Large intestine (tissue), 3 donors: ENCODE measurements around the gene NHP2. TPM values are rescaled to one million over a fixed set of nuclear protein-coding genes. Genes with fewer than 3 reads are reported as not detected.

Experiments used
- DNase-seq, 2 donors: peaks; one replicate each; pipeline versions ENCODE4 v3.0.0 to v3.0.0-alpha.2; 2013
- H3K27ac ChIP-seq: one replicate; pipeline ENCODE4 v1.5.1; 2013; ENCODE audit warnings: low read length
- H3K27me3 ChIP-seq: 2 replicates; pipeline ENCODE4 v1.6.1; 2013; ENCODE audit warnings: low read length; ENCODE audit not compliant: control insufficient read depth, insufficient read depth
- H3K36me3 ChIP-seq: 2 replicates; pipeline ENCODE4 v1.6.1; 2013; ENCODE audit warnings: low read length; ENCODE audit not compliant: control insufficient read depth, insufficient read depth
- H3K4me1 ChIP-seq: one replicate; pipeline ENCODE4 v1.6.1; 2013; ENCODE audit warnings: low read length; ENCODE audit not compliant: control insufficient read depth, insufficient read depth
- H3K4me3 ChIP-seq: one replicate; pipeline ENCODE4 v1.5.1; 2013; ENCODE audit warnings: low read length
- H3K9me3 ChIP-seq: one replicate; pipeline ENCODE4 v1.6.1; 2013; ENCODE audit warnings: mild to moderate bottlenecking, low read depth, low read length, moderate library complexity; ENCODE audit not compliant: control insufficient read depth
- WGBS: methylation state at CpG from one replicate; pipeline ENCODE4 v1.1.5; 2013; ENCODE audit warnings: low lambda C conversion rate; ENCODE audit not compliant: insufficient coverage; 5-methylcytosine and 5-hydroxymethylcytosine counted together
- polyA plus RNA-seq: library from polyadenylated mRNA; unstranded; fragments of 120-200 nt; gene quantifications from one replicate; pipeline ENCODE4 v1.2.1, GENCODE V29; 2013

Gene NHP2
- polyA plus RNA-seq, 1 donor, result 83.3 TPM

DNA sequence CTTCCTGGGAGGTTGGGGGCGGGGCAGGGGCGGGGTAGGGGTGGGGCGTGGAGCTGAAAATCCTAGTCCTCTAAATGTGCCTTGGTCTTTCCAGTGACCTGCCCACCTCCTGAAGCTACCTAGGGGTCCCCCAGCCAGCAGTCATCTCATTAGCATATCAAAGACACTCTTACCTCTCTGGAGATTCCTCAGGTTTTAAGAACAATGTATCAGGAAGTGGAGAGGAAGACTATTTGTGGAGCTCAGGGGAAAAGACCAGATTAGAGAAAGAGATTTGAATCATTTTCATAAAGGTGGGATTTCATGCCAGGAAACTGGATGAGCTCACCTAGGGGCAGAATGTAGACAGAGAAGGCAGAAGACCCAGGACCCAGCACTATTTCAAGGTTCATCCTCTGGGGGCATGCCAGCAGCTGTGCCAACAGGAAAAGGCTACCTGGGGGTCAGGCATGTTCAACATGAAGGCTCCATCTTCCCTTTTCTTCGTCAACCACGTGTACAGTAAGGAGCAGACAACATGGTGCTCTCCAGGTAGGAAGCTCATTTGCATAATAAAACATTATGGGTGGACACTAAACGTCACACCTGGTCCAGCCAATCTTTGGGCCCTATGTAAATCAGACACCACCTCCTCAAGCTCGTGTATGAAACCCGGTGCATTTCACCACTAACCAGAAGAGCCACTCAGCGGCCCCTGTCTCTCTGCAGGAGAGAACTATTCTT is 26.6 kb upstream of the NHP2 start:
- no peaks in the 10 kb centered on the region for H3K27me3 ChIP-seq
- no peak overlapping the region for H3K4me3 ChIP-seq
- DNase-seq, result no peak
- no peak overlapping the region for H3K27ac ChIP-seq
- H3K4me1 ChIP-seq, result no peaks in the 10 kb centered on the region
- no CpG with 5 or more reads among the region's 9 CpGs for WGBS
- no peaks in the 10 kb centered on the region for H3K36me3 ChIP-seq
- H3K9me3 ChIP-seq, result no peaks in the 10 kb centered on the region

DNA sequence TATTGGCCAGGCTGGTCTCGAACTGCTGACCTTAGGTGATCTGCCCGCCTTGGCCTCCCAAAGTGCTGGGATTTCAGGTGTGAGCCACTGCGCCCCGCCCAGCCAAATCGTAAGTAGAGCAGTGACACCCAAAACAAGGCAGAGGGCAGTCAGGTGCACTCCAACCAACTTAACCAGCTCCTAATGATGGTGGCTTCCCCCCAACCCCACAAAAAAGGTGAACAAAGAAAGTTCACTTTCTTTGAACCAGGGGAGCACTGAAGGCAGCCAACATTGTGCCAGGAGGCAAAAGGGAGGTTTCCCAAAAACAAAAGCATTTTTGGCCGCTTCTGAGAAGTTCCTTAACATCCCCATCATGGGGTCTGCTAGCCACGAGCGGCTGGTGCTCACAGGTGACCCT is 23.9 kb upstream of the NHP2 start:
- no peaks in the 10 kb centered on the region for H3K9me3 ChIP-seq
- no peak overlapping the region for H3K4me3 ChIP-seq
- DNase-seq, result no peak
- no peaks in the 10 kb centered on the region for H3K36me3 ChIP-seq
- no peaks in the 10 kb centered on the region for H3K27me3 ChIP-seq
- WGBS, result no CpG with 5 or more reads among the region's 8 CpGs
- H3K27ac ChIP-seq, result no peak overlapping the region
- no peaks in the 10 kb centered on the region for H3K4me1 ChIP-seq

DNA sequence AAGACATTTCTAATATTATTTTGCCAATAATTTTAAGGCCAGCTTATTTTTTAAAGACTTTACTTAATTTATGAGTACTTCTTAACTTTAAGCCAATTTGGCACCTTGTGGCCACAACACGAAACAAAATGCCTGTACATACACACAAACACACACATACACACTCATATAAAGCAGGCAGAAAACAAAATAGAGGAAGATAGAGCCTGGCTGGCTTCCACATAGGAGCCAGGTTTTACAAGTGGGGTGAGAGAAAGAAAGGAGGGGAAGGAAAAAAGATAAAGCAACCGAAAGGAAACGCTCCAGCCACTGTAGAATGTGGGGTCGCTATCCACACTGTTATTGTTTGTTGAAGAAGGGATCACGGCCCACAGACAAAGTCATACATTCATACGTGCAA is 23.1 kb upstream of the NHP2 start:
- no CpG with 5 or more reads among the region's 6 CpGs for WGBS
- no peaks in the 10 kb centered on the region for H3K27me3 ChIP-seq
- no peak for DNase-seq
- H3K9me3 ChIP-seq, result no peaks in the 10 kb centered on the region
- no peaks in the 10 kb centered on the region for H3K4me1 ChIP-seq
- H3K4me3 ChIP-seq, result no peak overlapping the region
- no peak overlapping the region for H3K27ac ChIP-seq
- no peaks in the 10 kb centered on the region for H3K36me3 ChIP-seq

DNA sequence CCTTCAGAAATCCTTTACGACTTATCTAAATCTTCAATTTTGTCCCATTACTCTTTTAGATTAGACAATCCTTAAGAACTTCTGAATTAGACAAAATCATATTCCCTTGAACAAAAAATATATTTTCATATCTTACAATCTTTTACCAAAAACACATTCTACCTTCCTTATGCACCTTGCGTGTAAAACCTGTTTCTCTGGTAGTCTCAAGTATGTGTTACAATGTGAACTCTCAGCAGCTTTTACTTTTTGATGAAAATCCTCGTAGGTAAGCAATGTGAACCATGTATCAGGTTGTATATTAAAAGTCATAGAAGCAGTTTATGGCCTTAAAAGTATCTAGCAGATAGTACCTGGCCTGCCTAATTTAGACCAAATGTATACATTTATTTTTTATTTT is 20.8 kb upstream of the NHP2 start:
- Histone ChIP-seq H3K9me3 (no peaks in the 10 kb centered on the region), H3K4me1 (no peaks in the 10 kb centered on the region), H3K4me3 (no peak overlapping the region), H3K27me3 (peaks cover 4% of the 10 kb centered on the region), H3K27ac (no peak overlapping the region), H3K36me3 (no peaks in the 10 kb centered on the region)
- DNase-seq, result no peak
- 90% methylated on average over 3 of the region's 3 CpGs for WGBS

DNA sequence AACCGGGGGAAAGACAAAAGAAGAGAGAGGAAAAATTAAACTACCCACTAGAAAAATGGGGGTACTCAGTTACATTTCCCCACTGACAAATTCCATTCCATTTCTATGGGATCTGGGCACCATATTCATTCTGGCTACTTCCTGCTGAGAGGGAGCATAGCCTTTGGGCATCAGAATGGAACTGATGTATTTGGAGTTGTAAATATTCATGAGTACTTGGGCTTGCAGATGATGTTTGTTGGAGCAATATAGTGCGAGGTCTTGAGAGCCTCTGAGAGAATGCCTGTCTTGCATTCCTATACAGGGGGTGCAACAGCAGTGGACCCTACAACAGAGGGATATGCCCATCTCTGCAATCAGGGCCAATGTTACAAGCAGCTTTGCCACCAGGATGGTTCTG is 16.8 kb upstream of the NHP2 start:
- Histone ChIP-seq H3K27me3 (peaks cover 22% of the 10 kb centered on the region), H3K9me3 (no peaks in the 10 kb centered on the region), H3K27ac (no peak overlapping the region), H3K4me1 (no peaks in the 10 kb centered on the region), H3K4me3 (no peak overlapping the region), H3K36me3 (no peaks in the 10 kb centered on the region)
- WGBS, result no CpG with 5 or more reads among the region's 2 CpGs
- no peak for DNase-seq

DNA sequence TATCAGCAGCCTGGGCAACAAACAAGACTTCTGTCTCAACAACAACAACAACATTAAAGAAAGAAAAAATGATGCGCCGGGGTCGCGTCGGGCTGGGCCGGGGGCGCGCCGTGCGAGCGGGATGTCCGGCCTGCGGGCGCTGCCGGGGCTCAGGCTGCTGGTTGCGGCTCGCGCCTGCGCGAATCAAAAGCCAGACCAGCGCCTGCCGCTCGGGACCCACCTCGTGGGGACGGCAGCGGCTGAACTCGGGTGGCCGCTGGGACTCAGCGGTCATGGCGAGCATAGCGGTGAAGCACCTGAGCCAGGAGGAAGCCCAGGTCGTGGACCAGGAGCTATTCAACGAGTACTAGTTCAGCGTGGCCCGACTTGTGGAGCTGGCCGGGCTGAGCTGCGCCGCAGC is 11.9 kb upstream of the NHP2 start:
- no peak overlapping the region for H3K27ac ChIP-seq
- DNase-seq, result no peak
- WGBS, result no CpG with 5 or more reads among the region's 38 CpGs
- no peak overlapping the region for H3K4me3 ChIP-seq
- H3K9me3 ChIP-seq, result no peaks in the 10 kb centered on the region
- no peaks in the 10 kb centered on the region for H3K36me3 ChIP-seq
- peaks cover 52% of the 10 kb centered on the region for H3K27me3 ChIP-seq
- H3K4me1 ChIP-seq, result no peaks in the 10 kb centered on the region

DNA sequence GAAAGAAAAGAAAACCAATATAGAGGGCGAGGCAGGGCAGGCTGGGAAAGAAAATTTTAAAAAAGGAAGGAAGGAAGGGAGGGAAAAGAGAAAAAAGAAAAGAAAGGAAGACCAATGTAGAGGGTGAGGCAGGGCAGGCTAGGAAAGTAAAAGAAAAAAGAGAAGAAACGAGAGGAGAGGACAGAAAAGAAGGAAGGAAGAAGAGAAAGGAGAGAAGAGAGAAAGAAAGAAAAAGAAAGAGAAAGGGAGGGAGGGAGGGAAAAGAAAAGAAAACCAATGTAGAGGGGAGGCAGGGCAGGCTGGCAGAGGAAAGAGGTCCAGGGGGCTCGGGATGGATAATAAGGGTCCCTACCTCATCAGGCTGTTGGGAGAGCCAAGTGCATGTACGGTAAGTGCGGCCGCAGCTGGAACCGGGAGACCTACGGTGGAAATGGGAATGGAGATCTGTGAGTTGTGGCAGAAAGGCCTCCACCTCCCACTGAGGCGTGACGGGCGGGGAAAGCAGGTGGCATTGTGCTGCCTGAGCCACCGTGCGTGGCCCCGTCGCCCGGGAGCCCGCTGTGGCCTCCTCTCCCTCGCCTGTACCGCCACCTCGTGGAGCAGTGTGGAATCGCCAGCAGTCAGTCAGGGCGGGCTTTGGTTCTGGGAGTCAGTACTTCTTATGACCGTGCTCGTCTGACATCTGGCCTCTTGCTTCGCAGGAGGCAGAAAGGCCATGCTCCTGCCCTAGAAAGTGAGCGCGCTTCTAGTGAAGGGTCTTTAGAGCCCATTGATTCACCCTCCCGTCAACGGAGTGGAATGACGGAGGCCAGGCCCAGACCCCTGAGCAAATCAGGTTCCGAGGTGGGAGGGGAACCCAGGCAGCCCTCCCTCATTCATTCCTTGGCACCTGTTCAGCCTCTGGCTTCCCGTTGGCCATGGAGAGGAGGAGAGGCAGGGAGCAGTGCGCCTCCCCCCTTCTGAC is 10.4 kb upstream of the NHP2 start:
- WGBS, result 84% methylated on average over 2 of the region's 33 CpGs
- Histone ChIP-seq H3K27ac (no peak overlapping the region), H3K4me1 (no peaks in the 10 kb centered on the region), H3K4me3 (no peak overlapping the region), H3K27me3 (peaks cover 45% of the 10 kb centered on the region), H3K9me3 (no peaks in the 10 kb centered on the region), H3K36me3 (no peaks in the 10 kb centered on the region)
- DNase-seq, result peak; percentile 70

DNA sequence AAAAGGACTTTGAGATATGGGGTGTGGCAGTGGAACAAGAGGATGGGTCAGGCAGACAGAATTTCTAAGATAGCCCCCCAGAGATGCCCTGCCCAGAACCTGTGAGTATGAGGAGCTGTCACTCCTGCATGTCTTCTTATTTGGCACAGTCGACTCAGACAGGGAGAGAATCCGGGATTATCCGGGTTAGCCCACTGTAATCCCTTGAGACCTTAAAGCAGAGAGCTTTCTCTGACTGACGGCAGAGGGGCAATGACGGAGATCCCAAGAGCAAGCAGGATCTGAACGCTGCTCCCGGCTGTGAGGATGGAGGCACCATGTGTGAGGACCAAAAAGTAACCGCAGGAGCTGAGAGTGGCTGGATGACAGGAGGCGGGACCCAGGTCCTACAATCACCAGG is 8.8 kb upstream of the NHP2 start:
- no CpG with 5 or more reads among the region's 9 CpGs for WGBS
- H3K9me3 ChIP-seq, result no peaks in the 10 kb centered on the region

DNA sequence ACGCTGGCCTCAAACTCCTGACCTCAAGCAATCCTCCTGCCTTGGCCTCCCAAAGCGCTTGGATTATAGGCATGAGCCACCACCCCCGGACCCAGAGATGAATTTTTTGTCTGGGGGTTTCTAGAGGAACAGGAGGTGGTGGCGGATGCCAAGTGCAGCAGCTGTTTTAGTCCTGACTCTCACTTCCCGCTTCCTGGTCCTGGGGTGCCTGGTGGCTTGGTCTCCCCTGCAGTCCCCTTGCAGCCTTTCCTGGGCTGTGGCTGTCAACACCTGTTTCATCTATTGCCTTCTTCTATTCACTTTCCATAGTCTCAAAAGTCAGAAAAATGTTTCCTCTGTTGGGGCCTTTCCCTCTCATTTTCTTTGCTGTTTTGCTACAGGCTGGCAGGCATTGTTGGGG is 6.5 kb upstream of the NHP2 start:
- no CpG with 5 or more reads among the region's 5 CpGs for WGBS
- no peaks in the 10 kb centered on the region for H3K4me1 ChIP-seq
- H3K36me3 ChIP-seq, result no peaks in the 10 kb centered on the region
- H3K4me3 ChIP-seq, result no peak overlapping the region
- DNase-seq, result no peak
- H3K27me3 ChIP-seq, result peaks cover 27% of the 10 kb centered on the region
- no peaks in the 10 kb centered on the region for H3K9me3 ChIP-seq
- H3K27ac ChIP-seq, result no peak overlapping the region

More for the DNA sequence above, 8.8 kb upstream of the NHP2 start:
- H3K27ac ChIP-seq, result no peak overlapping the region
- no peak for DNase-seq
- no peaks in the 10 kb centered on the region for H3K36me3 ChIP-seq
- no peak overlapping the region for H3K4me3 ChIP-seq
- no peaks in the 10 kb centered on the region for H3K4me1 ChIP-seq
- peaks cover 45% of the 10 kb centered on the region for H3K27me3 ChIP-seq

DNA sequence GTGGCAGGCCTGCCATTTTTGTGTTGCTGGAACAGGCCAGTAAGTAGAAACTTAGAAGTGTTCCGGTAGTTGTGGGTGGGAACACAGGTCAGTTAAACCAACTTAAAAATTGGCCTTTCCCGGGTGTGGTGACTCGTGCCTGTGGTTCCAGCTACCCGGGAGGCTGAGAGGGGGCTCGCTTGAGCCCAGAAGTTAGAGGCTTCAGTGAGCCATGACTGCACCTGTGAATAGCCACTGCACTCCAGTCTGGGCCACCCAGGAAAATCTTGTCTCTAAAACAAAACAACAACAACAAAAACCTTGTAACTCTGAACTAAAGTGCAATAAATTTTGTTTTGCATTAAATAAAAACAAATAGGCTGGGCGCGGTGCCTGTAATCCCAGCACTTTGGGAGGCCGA is 1.4 kb upstream of the NHP2 start:
- H3K27ac ChIP-seq, result no peak overlapping the region
- no peaks in the 10 kb centered on the region for H3K9me3 ChIP-seq
- H3K4me3 ChIP-seq, result no peak overlapping the region
- H3K36me3 ChIP-seq, result peaks cover 17% of the 10 kb centered on the region
- DNase-seq, result no peak
- H3K4me1 ChIP-seq, result peaks cover 6% of the 10 kb centered on the region
- WGBS, result 83% methylated on average over 2 of the region's 8 CpGs
- no peaks in the 10 kb centered on the region for H3K27me3 ChIP-seq
